Gastrocnemius medialis (tissue), 4 donors: ENCODE data around the gene NR2C1. TPM values are rescaled to one million over a fixed set of nuclear protein-coding genes. Genes with fewer than 3 reads are reported as not detected.

Source experiments
- ATAC-seq, 2 donors: fragments of 150-250 bp; one replicate each; pipeline ENCODE4 v1.9.1; 2016
- DNase-seq, 2 donors: peaks; one replicate each; pipeline ENCODE4 v3.0.0-alpha.2; 2019
- H3K27ac ChIP-seq, 4 donors: fragments of 200-600 bp; sonication (generic); 1 replicate in 1 of 4; 2 replicates in 3 of 4; pipeline ENCODE4 v1.5.1; 2016 to 2018; ENCODE audit warnings: mild to moderate bottlenecking in 2 of 4, moderate library complexity in 1 of 4
- H3K27me3 ChIP-seq, 3 donors: fragments of 200-600 bp; sonication (generic) in 2 of 3; 1 replicate in 1 of 3; 2 replicates in 2 of 3; pipeline versions ENCODE4 v1.5.1 to v1.6.0; 2016 to 2019; ENCODE audit warnings: mild to moderate bottlenecking in 1 of 3, moderate library complexity in 1 of 3
- H3K36me3 ChIP-seq, 2 donors: fragments of 200-600 bp; sonication (generic) in 1 of 2; one replicate each; pipeline ENCODE4 v1.5.1; 2017 to 2018
- H3K4me1 ChIP-seq, 2 donors: fragments of 200-600 bp; sonication (generic) in 1 of 2; one replicate each; pipeline ENCODE4 v1.5.1; 2016 to 2017; ENCODE audit warnings: mild to moderate bottlenecking in 2 of 2
- H3K4me3 ChIP-seq, 4 donors: fragments of 200-600 bp; sonication (generic) in 3 of 4; 1 replicate in 1 of 4; 2 replicates in 3 of 4; pipeline ENCODE4 v1.5.1; 2016 to 2019; ENCODE audit warnings: mild to moderate bottlenecking in 2 of 4
- H3K9me3 ChIP-seq, 3 donors: fragments of 200-600 bp; sonication (generic) in 2 of 3; 1 replicate in 1 of 3; 2 replicates in 2 of 3; pipeline ENCODE4 v1.5.1; 2016 to 2019
- POLR2A ChIP-seq, 2 donors: fragments of 450-650 bp; IDR thresholded peaks; one replicate each; pipeline ENCODE4 v1.6.1; 2017; ENCODE audit warnings: antibody characterized with exemption in 2 of 2, mild to moderate bottlenecking in 2 of 2, moderate library complexity in 2 of 2
- in situ Hi-C, 4 donors: fragments of 200-750 bp; cut with MboI; loops; one replicate each; pipeline versions ENCODE4 v1.15.0 to v1.8.0; 2017; ENCODE audit warnings: low sequenced_read_pairs in 4 of 4
- intact Hi-C: fragments of 100-400 bp; cut with DNase I; formaldehyde crosslinking; loops from one replicate; pipeline ENCODE4 v1.15.1; 2023; ENCODE audit warnings: low total_unique reads
- total RNA-seq, 4 donors: library from RNA; depleted of rRNA; stranded (reverse); fragments of >200 nt; gene quantifications; one replicate each; pipeline versions ENCODE4 v1.1.0 to v1.2.3, GENCODE V29; 2016
- TF ChIP-seq, protein P1 (sequence below), 5 experiments: fragments of 450-650 bp in 3 of 5; fragments of 200-600 bp in 2 of 5; sonication (generic) in 2 of 5; IDR thresholded peaks in 4 of 5; conservative IDR thresholded peaks in 1 of 5; 1 replicate in 4 of 5; 2 replicates in 1 of 5; pipeline ENCODE4 v1.5.1; 2016 to 2019; ENCODE audit warnings: antibody characterized with exemption in 5 of 5, mild to moderate bottlenecking in 3 of 5, moderate library complexity in 3 of 5

The NR2C1 gene
- total RNA-seq, 4 donors from 2014 or later: 16.2 to 48.8 (median 22.5) TPM

DNA sequence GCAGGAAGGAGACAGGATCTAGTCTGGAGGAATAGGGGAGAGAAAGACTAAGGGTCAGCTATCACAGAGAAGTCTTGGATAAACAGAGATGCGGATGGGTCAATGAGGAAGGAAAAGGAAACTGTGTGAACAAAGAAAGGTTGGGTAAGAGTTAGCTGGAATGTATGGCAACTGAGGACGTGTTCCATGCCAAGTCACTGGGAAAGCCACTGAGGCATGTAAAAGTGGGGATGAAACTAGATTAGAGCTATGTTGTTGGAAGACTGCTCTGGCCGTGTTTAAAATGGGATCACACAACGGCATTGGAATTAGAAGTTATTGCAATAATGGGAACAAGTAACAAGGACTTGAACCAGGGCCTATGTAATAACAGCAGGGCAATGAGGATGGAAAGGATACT is 3.9 kb upstream of the NR2C1 start:
- intact Hi-C loops: no loop called here
- in situ Hi-C loops: no loop called here
- peaks cover 1% of the 10 kb centered on the region in 2 donors for H3K4me1 ChIP-seq
- ATAC-seq (no peak), DNase-seq (no peak)
- no peaks in the 10 kb centered on the region for H3K27me3 ChIP-seq
- no peak overlapping the region for H3K27ac ChIP-seq
- H3K36me3 ChIP-seq: no peaks in the 10 kb centered on the region
- H3K9me3 ChIP-seq: no peaks in the 10 kb centered on the region
- no peak overlapping the region for H3K4me3 ChIP-seq
- TF ChIP-seq, protein P1, sequence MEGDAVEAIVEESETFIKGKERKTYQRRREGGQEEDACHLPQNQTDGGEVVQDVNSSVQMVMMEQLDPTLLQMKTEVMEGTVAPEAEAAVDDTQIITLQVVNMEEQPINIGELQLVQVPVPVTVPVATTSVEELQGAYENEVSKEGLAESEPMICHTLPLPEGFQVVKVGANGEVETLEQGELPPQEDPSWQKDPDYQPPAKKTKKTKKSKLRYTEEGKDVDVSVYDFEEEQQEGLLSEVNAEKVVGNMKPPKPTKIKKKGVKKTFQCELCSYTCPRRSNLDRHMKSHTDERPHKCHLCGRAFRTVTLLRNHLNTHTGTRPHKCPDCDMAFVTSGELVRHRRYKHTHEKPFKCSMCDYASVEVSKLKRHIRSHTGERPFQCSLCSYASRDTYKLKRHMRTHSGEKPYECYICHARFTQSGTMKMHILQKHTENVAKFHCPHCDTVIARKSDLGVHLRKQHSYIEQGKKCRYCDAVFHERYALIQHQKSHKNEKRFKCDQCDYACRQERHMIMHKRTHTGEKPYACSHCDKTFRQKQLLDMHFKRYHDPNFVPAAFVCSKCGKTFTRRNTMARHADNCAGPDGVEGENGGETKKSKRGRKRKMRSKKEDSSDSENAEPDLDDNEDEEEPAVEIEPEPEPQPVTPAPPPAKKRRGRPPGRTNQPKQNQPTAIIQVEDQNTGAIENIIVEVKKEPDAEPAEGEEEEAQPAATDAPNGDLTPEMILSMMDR (IDR thresholded peaks at IDR 0.05 in 4 of 5, conservative IDR thresholded peaks at IDR 0.05 in 1 of 5): no peak
- no peak for TF ChIP-seq POLR2A (IDR thresholded peaks at IDR 0.05)

DNA sequence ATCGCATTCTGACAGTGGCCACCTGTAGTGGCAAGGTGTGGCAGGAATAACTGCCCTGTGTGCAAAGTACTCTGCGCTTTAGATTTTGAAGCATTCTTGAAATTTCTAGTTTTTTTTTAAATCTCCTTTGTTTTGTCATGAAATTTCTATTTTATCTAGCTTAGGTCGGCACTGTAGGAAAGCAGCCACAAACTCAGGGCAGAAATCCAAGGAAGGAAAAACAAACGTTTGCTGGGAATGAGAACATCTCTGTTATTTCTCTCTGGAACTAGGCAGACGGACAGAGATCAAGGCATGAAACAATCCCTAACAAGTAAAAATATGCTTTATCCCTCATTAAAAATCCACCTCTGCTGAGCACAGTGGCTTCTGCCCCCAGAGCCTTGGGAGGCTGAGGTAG is 1.3 kb upstream of the NR2C1 start:
- Histone ChIP-seq H3K36me3 (no peaks in the 10 kb centered on the region), H3K27me3 (no peaks in the 10 kb centered on the region), H3K4me3 (no peak overlapping the region), H3K9me3 (no peaks in the 10 kb centered on the region), H3K27ac (no peak overlapping the region), H3K4me1 (peaks cover 9 to 11% of the 10 kb centered on the region in 2 donors)
- in situ Hi-C loops (no loop called here), intact Hi-C loops (loop anchor here (5.0 kb wide), 1 partner anchor 72 kb away; the partner anchor contains the start of gene NDUFA12)
- DNase-seq (no peak), ATAC-seq (no peak)
- TF ChIP-seq POLR2A (IDR thresholded peaks at IDR 0.05): no peak
- TF ChIP-seq, protein P1 (IDR thresholded peaks at IDR 0.05 in 4 of 5, conservative IDR thresholded peaks at IDR 0.05 in 1 of 5): no peak

DNA sequence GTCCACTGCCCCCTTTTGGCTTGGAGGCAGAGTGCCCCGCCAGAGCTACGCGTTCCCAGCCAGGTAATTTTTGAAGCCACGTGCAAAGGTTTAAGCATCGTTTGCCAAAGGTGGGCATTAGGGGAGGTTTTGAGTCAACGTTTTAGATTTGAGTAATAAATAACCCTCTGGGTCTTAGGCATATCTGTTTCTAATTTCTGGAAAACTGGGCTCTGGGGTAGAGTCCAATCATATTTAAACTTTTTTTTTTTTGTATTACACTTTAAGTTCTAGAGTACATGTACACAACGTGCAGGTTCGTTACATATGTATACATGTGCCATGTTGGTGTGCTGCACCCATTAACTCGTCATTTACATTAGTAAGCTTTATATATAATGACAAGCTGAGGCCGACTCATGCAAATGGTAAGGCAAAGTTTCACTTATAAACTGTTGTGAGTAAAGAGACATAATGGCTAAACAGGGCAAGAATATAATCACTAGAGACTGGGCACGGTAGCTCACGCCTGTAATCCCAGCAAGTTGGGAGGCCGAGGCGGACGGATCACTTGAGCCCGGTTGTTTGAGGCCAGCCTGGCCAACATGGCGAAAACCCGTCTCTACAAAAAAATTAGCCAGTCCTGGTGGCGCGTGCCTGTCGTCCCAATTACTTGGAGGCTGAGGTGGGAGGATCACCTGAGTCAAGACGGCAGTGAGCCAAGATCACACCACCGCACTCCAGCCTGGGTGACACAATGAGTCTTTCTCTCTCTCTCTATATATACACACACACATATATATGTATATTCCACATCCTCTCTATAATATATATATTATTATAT is 491 bp upstream of the NR2C1 start:
- Histone ChIP-seq H3K36me3 (no peaks in the 10 kb centered on the region), H3K9me3 (no peaks in the 10 kb centered on the region), H3K4me3 (peak overlapping the region; percentile 77 to 95 (median 82)), H3K27me3 (no peaks in the 10 kb centered on the region), H3K27ac (peak overlapping the region; percentile 6 to 91 (median 84)), H3K4me1 (peaks cover 9 to 12% of the 10 kb centered on the region in 2 donors)
- in situ Hi-C loops (no loop called here), intact Hi-C loops (loop anchor here (2.0 to 5.0 kb wide), 3 partner anchors 72 to 399 kb away; partner anchors contain the start of genes FGD6, NDUFA12 and VEZT)
- no peak for TF ChIP-seq POLR2A (IDR thresholded peaks at IDR 0.05)
- TF ChIP-seq, protein P1 (IDR thresholded peaks at IDR 0.05 in 4 of 5, conservative IDR thresholded peaks at IDR 0.05 in 1 of 5): peak in 4 of 5 experiments; percentile 56 to 84 (median 73)
- DNase-seq (no peak), ATAC-seq (no peak)

DNA sequence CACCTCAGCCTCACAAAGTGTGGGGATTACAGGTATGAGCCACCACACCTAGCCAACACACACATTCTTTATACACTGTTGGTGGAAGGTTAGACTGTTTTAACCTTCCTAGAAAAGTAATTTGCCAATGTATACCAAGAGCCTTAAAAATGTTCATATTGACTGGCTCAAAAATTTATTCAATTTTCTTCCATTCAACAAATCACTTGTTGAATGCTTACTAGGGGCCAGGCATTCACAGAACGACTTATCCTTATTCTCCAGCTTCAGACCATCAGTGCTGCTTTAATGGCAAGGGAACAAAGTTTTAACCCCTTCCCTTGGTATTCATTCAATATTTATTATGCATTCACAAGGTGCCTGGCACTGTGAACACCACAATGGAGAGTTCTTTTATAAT is 3.0 kb downstream of the NR2C1 start:
- no peaks in the 10 kb centered on the region for H3K27me3 ChIP-seq
- H3K9me3 ChIP-seq: no peaks in the 10 kb centered on the region
- TF ChIP-seq, protein P1 (IDR thresholded peaks at IDR 0.05 in 4 of 5, conservative IDR thresholded peaks at IDR 0.05 in 1 of 5): no peak
- TF ChIP-seq POLR2A (IDR thresholded peaks at IDR 0.05): no peak
- H3K4me3 ChIP-seq: no peak overlapping the region
- intact Hi-C loops: loop anchor here (5.0 kb wide), 1 partner anchor 68 kb away; the partner anchor contains the start of gene NDUFA12
- H3K4me1 ChIP-seq: peaks cover 9 to 15% of the 10 kb centered on the region in 2 donors
- H3K27ac ChIP-seq: no peak overlapping the region
- ATAC-seq: no peak
- no peak for DNase-seq
- H3K36me3 ChIP-seq: peaks cover 0 to 10% of the 10 kb centered on the region in 2 donors
- in situ Hi-C loops: no loop called here
